DND-41 (cell line): ENCODE data around the gene PRICKLE3.

ENCODE experiments used
- CTCF ChIP-seq: IDR thresholded peaks from 2 replicates; pipeline ENCODE4 v1.5.1; 2012; ENCODE audit warnings: borderline replicate concordance, low read length, moderate library complexity, mild to moderate bottlenecking; ENCODE audit not compliant: poor library complexity, severe bottlenecking; ENCODE audit errors: extremely low read depth
- EZH2 ChIP-seq: IDR thresholded peaks from 3 replicates; pipeline ENCODE4 v1.6.1; 2012; ENCODE audit warnings: borderline replicate concordance, low read depth, mild to moderate bottlenecking, moderate library complexity, low read length, inconsistent platforms; ENCODE audit not compliant: severe bottlenecking

- TF ChIP-seq CTCF (no peak), EZH2 (no peak)
Measured at GRCh38 chrX:49162620-49163019, 23.6 kb downstream of the PRICKLE3 start, which contains the start of gene MAGIX.
